GM18526 (cell line): Measurements from ENCODE around the gene PNPLA8.

Experiments
- POLR2A ChIP-seq: IDR thresholded peaks from 3 replicates; pipeline ENCODE4 v1.6.1; 2011; ENCODE audit not compliant: insufficient read length; ENCODE audit errors: extremely low read depth

PNPLA8 gene

GRCh38 chr7:108434010-108434409 lies 91.9 kb downstream of the PNPLA8 start:
- no peak for TF ChIP-seq POLR2A

GRCh38 chr7:108431099-108431498 lies 94.8 kb downstream of the PNPLA8 start:
- TF ChIP-seq POLR2A: no peak

DNA sequence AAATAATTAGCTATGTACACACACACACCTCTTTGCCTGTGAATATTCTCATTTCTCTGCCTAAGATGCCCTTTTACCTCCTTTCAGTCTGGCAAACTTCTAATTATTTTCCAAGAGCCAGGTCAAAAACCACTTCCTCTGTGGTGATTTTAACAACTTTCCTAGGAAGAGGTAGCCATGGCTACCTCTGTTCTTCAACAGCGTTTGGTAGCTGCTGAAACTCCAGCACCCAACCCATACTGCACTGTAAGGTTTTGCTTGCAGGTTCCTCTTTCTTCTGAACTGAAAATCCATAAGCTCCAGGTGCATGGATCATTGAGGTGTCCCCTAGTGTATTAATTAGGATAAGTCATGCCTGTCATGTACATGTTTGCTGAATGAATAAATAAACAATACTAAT lies 95.3 kb downstream of the PNPLA8 start:
- no peak for TF ChIP-seq POLR2A

- TF ChIP-seq POLR2A: no peak
Measured at GRCh38 chr7:108427766-108428165, 98.2 kb downstream of the PNPLA8 start.

GRCh38 chr7:108425714-108426275 lies 100.1 kb downstream of the PNPLA8 start:
- TF ChIP-seq POLR2A: no peak

- TF ChIP-seq POLR2A: no peak
Measured at GRCh38 chr7:108424013-108424412, 101.9 kb downstream of the PNPLA8 start.

DNA sequence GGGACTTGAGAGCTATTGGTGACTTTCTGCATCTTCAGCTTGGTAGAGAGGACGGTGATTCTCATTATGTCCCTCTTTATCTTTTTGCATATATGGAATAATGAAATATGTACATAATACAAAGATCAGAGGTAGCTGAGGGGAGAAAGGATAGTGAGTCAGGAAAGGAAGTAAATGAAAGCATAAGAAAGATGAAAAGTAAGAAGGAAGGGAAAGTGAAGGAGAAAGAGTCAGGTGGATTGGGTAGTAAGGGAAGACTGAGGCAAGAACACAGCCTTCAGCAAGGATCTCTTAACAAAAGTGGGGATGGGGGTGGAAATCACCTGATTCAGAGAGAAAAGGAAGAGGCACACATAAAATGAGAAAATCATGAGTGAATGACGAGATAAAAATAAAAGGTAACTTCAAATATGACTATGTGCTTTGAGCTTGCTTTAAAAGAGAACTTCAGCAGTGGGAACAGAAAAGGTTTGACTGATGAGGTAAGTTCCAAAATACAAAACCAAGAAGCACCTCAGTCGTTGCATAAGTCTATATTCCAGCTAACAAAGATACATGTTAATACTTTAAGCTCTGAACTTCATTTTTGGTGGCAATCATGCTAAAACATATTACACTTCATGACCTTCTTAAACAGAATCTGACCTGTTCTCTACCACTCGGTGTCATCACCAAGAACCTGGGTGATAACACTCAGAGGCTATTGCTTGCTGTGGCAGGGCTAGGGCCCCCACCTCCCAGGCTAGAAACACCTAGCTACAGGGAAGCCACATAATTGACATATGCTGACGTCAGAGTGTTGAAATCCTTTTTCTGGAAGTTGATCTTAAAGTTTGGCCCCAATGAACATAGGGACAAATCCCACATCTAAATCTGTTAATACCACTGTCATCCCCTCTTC lies 102.6 kb downstream of the PNPLA8 start:
- TF ChIP-seq POLR2A: no peak

DNA sequence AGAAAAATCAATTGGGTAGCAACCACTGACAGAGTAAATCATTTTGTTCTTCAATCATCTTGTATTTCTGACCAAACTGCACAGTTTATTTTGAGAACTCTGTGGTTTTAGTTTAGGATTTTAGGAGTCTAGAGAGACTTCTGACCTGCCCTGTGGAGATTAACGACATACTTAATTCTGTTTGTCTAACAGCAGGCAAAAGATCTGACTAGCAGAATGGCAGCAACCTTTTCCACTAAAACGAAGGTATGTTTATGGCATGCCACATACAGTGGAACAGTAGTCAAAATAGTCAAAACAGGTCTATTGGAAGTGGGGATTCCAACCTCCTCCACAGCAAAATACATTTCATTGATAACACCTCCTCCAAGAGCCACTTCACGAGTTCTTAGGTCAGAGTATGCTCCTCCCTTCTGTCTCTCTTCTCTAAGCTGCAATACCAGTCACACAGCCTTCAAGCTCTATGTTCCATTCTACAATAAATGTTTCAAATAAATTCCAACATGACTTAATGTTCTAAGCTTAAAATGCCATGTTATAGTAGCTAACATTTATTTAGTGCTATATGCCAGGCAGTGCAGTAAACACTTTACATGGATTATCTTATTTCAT lies 104.1 kb downstream of the PNPLA8 start:
- no peak for TF ChIP-seq POLR2A
